Measurements from ENCODE around the gene ECM1. TPM values are rescaled to one million over a fixed set of nuclear protein-coding genes. Genes with fewer than 3 reads are reported as not detected.
A peak's percentile ranks its signal among the peaks of the same experiment; 100 is the strongest.

Gene ECM1
- 20.3 and 24.5 TPM in 2 replicates for total RNA-seq

DNA sequence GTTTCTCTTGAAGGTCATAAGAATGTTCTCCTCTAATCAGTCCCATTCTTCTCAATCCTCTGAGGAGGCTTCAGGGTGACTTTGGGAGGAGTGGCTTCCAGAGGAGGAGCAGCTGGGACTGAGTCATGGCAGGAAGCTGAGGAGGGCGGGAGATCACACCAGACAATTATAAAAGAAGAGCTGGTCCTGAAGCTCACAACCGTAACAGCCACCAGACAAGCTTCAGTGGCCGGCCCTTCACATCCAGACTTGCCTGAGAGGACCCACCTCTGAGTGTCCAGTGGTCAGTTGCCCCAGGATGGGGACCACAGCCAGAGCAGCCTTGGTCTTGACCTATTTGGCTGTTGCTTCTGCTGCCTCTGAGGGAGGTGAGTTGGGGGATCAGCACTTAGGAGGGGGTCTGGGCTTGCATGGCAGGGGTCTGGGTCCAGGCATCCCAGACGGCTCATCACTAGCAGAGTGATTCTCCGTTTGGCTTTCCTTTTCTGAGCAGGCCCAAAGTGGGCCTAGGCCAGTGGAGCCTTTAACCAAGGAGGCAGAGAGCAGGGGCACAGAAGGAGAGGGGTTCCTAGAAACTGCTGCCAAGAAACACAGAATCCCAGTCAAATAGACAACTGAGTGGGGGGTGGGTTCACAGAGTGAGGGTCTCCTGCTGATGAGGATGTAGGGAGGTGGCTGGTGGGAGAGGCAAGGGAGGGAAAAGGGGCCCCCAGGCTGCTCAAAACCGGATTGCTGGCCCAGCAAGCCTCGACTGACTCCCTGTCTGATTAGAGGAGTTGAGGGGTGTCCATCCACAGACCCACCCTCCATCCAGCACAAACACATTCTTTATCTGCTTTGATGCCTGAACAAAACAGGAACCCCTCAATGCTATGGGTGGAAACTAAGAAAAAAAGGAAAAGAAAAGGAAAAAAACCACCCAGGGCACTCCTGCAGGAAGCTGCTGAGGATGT lies at the start of gene ECM1:
TSS of gene ECM1 (plus strand) at position 198 of the 953 bp plus-strand sequence. CDS start at position 299, 101 bp downstream.
- TF ChIP-seq, protein P1, sequence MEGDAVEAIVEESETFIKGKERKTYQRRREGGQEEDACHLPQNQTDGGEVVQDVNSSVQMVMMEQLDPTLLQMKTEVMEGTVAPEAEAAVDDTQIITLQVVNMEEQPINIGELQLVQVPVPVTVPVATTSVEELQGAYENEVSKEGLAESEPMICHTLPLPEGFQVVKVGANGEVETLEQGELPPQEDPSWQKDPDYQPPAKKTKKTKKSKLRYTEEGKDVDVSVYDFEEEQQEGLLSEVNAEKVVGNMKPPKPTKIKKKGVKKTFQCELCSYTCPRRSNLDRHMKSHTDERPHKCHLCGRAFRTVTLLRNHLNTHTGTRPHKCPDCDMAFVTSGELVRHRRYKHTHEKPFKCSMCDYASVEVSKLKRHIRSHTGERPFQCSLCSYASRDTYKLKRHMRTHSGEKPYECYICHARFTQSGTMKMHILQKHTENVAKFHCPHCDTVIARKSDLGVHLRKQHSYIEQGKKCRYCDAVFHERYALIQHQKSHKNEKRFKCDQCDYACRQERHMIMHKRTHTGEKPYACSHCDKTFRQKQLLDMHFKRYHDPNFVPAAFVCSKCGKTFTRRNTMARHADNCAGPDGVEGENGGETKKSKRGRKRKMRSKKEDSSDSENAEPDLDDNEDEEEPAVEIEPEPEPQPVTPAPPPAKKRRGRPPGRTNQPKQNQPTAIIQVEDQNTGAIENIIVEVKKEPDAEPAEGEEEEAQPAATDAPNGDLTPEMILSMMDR (IDR thresholded peaks at IDR 0.05; ENCODE audit: insufficient read depth, low read depth, low read length), result no peak
- DNase-seq (ENCODE audit: low read depth), result peak; percentile 83
- peak within 1 kb of the TSS; percentile 50 for H3K4me3 ChIP-seq (ENCODE audit: low read depth, low read length)

GRCh38 chr1:150464422-150464826 lies 43.5 kb upstream of the ECM1 start:
- H3K4me3 ChIP-seq (ENCODE audit: low read depth, low read length), result no peak overlapping the region
- DNase-seq (ENCODE audit: low read depth), result peak; percentile 64
- TF ChIP-seq, protein P1 (IDR thresholded peaks at IDR 0.05; ENCODE audit: insufficient read depth, low read depth, low read length), result peak; percentile 81

- H3K4me3 ChIP-seq (ENCODE audit: low read depth, low read length), result no peak overlapping the region
- DNase-seq (ENCODE audit: low read depth), result no peak
- TF ChIP-seq, protein P1 (IDR thresholded peaks at IDR 0.05; ENCODE audit: insufficient read depth, low read depth, low read length), result no peak
These were observed 40.9 kb upstream of the ECM1 start for GRCh38 chr1:150466964-150467363.

DNA sequence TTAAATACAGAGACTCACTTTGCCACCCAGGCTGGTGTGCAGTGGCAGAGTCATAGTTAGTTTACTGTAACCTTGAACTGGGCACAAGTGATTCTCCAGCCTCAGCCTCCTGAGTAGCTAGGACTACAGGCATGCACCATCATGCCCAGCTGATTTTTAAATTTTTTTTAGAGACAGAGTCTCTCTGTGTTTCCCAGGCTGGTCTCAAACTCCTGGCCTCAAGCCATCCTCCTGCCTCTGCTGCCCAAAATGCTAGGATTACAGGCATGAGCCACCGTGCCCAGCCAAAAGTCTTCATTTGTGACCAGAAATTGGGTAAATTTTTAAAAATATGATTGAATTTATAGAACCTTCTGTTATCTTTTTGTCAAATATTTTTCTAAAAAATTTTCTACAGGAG lies 38.6 kb upstream of the ECM1 start:
- no peak overlapping the region for H3K4me3 ChIP-seq (ENCODE audit: low read depth, low read length)
- TF ChIP-seq, protein P1 (IDR thresholded peaks at IDR 0.05; ENCODE audit: insufficient read depth, low read depth, low read length), result no peak
- DNase-seq (ENCODE audit: low read depth), result no peak

DNA sequence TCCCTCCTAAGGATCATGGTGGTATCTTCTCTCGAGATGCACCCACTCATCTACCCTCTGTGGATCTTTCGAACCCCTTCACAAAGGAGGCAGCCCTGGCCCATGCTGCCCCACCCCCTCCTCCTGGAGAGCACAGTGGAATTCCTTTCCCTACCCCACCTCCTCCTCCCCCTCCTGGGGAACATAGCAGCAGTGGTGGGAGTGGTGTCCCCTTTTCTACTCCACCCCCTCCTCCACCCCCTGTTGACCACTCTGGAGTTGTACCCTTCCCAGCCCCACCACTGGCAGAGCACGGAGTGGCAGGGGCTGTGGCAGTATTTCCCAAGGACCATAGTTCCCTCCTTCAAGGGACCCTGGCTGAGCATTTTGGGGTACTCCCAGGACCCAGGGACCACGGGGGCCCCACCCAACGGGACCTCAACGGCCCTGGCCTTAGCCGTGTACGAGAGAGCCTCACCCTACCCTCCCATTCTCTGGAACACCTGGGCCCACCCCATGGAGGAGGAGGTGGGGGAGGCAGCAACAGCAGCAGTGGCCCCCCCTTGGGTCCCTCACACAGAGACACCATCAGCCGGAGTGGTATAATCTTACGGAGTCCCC lies 35.2 kb upstream of the ECM1 start:
- DNase-seq (ENCODE audit: low read depth), result no peak
- TF ChIP-seq, protein P1 (IDR thresholded peaks at IDR 0.05; ENCODE audit: insufficient read depth, low read depth, low read length), result no peak
- no peak overlapping the region for H3K4me3 ChIP-seq (ENCODE audit: low read depth, low read length)

- TF ChIP-seq, protein P1 (IDR thresholded peaks at IDR 0.05; ENCODE audit: insufficient read depth, low read depth, low read length), result no peak
These were observed 34.2 kb upstream of the ECM1 start for GRCh38 chr1:150473659-150474058.

More at GRCh38 chr1:150473659-150474058, 34.2 kb upstream of the ECM1 start:
- DNase-seq (ENCODE audit: low read depth), result peak; percentile 19
- H3K4me3 ChIP-seq (ENCODE audit: low read depth, low read length), result no peak overlapping the region
